NT2/D1 (cell line): ENCODE measurements around the gene ICAM3.

Source experiments
- SUZ12 ChIP-seq: IDR thresholded peaks from 2 replicates; pipeline ENCODE4 v1.6.1; 2011; ENCODE audit not compliant: insufficient read length, insufficient read depth; ENCODE audit errors: extremely low read depth
- ZNF274 ChIP-seq: IDR thresholded peaks from 2 replicates; pipeline ENCODE4 v1.6.1; 2011; ENCODE audit warnings: mild to moderate bottlenecking, low read depth, low read length

GRCh38 chr19:10333758-10334587 lies 5.5 kb downstream of the ICAM3 start:
- no peak for TF ChIP-seq ZNF274
- TF ChIP-seq SUZ12: no peak
